ENCODE measurements around the gene KIRREL3.

KIRREL3 gene

DNA sequence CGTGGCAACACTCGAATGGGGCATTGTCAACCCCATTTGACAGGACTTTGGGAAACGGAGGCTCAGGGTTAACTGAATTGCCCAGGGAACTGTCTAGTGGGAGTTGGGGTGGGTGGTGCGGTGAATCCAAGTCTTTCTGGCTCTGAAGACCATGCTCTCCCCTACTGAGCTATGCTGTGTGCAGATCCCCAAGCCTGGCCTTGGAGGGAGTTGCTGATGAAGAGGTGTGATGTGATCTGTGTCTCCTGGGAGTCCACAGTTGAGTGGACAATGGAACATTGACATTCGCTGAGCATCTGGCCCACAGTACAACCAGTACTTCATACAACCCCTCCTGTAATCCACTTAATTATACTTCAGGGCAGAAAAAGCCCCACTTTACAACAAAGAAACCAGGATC, 472.9 kb downstream of the KIRREL3 start:
- H3K36me3 ChIP-seq: no peaks in the 10 kb centered on the region
- H3K9me3 ChIP-seq: no peaks in the 10 kb centered on the region
- TF ChIP-seq, protein P1, sequence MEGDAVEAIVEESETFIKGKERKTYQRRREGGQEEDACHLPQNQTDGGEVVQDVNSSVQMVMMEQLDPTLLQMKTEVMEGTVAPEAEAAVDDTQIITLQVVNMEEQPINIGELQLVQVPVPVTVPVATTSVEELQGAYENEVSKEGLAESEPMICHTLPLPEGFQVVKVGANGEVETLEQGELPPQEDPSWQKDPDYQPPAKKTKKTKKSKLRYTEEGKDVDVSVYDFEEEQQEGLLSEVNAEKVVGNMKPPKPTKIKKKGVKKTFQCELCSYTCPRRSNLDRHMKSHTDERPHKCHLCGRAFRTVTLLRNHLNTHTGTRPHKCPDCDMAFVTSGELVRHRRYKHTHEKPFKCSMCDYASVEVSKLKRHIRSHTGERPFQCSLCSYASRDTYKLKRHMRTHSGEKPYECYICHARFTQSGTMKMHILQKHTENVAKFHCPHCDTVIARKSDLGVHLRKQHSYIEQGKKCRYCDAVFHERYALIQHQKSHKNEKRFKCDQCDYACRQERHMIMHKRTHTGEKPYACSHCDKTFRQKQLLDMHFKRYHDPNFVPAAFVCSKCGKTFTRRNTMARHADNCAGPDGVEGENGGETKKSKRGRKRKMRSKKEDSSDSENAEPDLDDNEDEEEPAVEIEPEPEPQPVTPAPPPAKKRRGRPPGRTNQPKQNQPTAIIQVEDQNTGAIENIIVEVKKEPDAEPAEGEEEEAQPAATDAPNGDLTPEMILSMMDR (IDR thresholded peaks at IDR 0.05): no peak
- no peaks in the 10 kb centered on the region for H3K4me1 ChIP-seq (ENCODE audit: control insufficient read depth in 1 of 2, insufficient read depth in 1 of 2, low read depth in 1 of 2, low read length in 1 of 2)
- H3K4me3 ChIP-seq (ENCODE audit: low read depth in 1 of 2, low read length in 1 of 2): no peak overlapping the region
- H3K27ac ChIP-seq: no peak overlapping the region
- H3K27me3 ChIP-seq: no peaks in the 10 kb centered on the region

DNA sequence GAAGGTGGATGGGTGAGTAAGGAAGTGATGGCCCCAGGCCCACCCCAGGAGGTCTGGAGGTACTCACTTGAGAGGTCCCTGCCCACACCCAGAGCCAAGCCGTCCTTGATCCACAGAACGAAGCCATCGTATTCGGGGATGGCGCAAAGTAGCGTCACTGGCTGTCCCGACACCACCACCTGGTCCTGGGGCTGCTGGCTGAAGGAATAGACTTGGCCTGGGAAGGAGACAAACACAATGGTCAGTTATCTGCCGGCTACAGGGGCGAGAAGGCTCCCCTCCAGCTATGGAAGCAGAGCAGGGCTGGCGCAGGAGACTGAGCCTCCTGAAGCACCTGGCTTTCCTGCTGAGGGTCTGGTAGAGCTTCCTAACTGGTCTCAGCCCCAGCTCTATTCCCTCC, 474.1 kb downstream of the KIRREL3 start:
- Histone ChIP-seq H3K4me1 (ENCODE audit: control insufficient read depth in 1 of 2, insufficient read depth in 1 of 2, low read depth in 1 of 2, low read length in 1 of 2) (no peaks in the 10 kb centered on the region), H3K36me3 (no peaks in the 10 kb centered on the region), H3K27me3 (no peaks in the 10 kb centered on the region), H3K9me3 (no peaks in the 10 kb centered on the region), H3K4me3 (ENCODE audit: low read depth in 1 of 2, low read length in 1 of 2) (no peak overlapping the region), H3K27ac (no peak overlapping the region)
- TF ChIP-seq, protein P1 (IDR thresholded peaks at IDR 0.05): no peak

DNA sequence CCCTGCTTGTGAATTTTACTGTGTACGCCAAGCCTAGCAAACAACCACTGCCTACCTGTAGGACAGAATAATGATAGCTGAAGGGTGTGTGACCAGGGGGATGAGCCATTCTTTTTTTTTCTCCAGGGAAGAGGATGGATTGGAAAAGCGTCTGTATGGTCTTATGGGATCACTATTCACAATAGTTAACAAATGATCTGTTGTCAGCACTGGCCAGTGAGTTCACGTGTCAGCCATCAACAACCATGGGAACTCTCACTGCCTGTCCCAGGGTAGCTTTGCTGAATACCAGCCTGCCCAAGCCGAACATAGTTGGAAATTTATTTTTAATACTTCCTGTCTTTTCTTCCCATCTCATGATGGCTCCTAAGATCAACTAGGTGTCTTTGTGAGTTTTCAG, 474.9 kb downstream of the KIRREL3 start:
- no peaks in the 10 kb centered on the region for H3K4me1 ChIP-seq (ENCODE audit: control insufficient read depth in 1 of 2, insufficient read depth in 1 of 2, low read depth in 1 of 2, low read length in 1 of 2)
- H3K36me3 ChIP-seq: no peaks in the 10 kb centered on the region
- no peak overlapping the region for H3K27ac ChIP-seq
- H3K9me3 ChIP-seq: no peaks in the 10 kb centered on the region
- H3K27me3 ChIP-seq: no peaks in the 10 kb centered on the region
- TF ChIP-seq, protein P1 (IDR thresholded peaks at IDR 0.05): no peak
- no peak overlapping the region for H3K4me3 ChIP-seq (ENCODE audit: low read depth in 1 of 2, low read length in 1 of 2)

DNA sequence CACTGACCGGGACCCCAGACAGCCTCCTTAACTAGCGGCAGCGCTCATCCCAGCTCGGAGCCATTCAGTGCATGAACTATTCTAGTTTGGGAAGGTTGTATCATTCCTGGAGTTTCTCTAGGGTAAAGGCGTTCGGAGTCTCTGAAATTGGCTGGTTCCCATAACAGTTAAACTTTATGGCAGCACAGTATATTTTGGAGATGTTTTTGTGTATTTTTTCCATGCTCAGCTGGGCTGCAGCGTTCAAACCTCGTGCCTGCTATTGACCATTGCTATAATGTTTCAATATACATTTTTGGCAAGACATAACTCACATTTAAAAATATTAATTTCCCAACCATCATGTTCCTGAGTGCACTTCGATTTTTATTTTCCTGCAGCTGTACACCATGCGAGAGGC, 475.4 kb downstream of the KIRREL3 start:
- Histone ChIP-seq H3K36me3 (no peaks in the 10 kb centered on the region), H3K27ac (no peak overlapping the region), H3K27me3 (no peaks in the 10 kb centered on the region), H3K4me1 (ENCODE audit: control insufficient read depth in 1 of 2, insufficient read depth in 1 of 2, low read depth in 1 of 2, low read length in 1 of 2) (no peaks in the 10 kb centered on the region), H3K9me3 (no peaks in the 10 kb centered on the region), H3K4me3 (ENCODE audit: low read depth in 1 of 2, low read length in 1 of 2) (no peak overlapping the region)
- TF ChIP-seq, protein P1 (IDR thresholded peaks at IDR 0.05): no peak

DNA sequence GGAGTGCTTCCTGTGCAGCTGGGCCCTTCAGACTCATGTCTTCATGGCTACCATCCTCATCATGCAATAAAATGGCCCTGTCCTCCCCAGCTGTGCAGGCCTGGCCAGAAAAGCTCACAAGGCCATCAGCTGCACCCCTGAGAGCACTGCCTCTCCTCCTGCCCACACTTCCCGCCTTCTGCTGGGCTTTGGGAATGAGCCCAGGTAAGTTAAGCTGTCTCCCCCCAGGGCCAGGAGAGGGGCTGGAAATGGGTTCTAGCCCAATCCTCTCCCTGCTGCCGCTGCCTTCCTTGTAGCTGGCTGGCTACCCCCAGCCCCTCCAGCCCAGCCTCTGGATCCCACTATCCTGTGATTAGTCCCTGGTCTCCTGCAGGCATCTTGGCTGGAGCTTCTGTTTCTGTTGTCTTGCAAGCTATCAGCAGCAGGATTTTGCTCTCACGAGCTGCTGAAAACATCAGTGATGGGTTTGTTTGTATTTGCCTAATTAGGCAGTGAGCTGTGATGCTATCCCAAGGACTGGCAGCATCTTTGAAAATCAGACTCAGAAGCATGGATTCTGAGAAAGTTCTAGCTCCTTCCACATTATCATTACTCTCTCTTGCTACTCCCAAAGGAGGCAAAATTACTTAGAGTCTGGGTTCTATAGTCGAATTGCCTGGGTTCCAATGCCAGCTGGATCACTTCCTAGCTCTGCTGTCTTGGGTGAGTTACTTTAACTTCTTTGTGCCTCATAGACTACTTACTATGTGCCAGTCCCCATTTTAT, 476.9 kb downstream of the KIRREL3 start:
- Histone ChIP-seq H3K9me3 (no peaks in the 10 kb centered on the region), H3K4me3 (ENCODE audit: low read depth in 1 of 2, low read length in 1 of 2) (no peak overlapping the region), H3K4me1 (ENCODE audit: control insufficient read depth in 1 of 2, insufficient read depth in 1 of 2, low read depth in 1 of 2, low read length in 1 of 2) (no peaks in the 10 kb centered on the region), H3K27me3 (no peaks in the 10 kb centered on the region), H3K36me3 (no peaks in the 10 kb centered on the region), H3K27ac (no peak overlapping the region)
- TF ChIP-seq, protein P1 (IDR thresholded peaks at IDR 0.05): no peak

All from neutrophil (primary cell).